Neural cell (in vitro differentiated cells): ENCODE measurements around the gene OR5M8.

Experiments used
- EP300 ChIP-seq: fragments of 450-650 bp; conservative IDR thresholded peaks from 2 replicates; pipeline ENCODE4 v1.6.1; 2014; ENCODE audit warnings: antibody characterized with exemption, mild to moderate bottlenecking, moderate library complexity; ENCODE audit not compliant: poor library complexity, severe bottlenecking
- EZH2 ChIP-seq: fragments of 200-600, 300-800 bp; shearing (Covaris generic), sonication (generic); IDR thresholded peaks from 2 replicates; pipeline ENCODE4 v1.6.1; 2014; ENCODE audit warnings: antibody characterized with exemption, low read length, borderline replicate concordance, mild to moderate bottlenecking; ENCODE audit not compliant: insufficient read depth, poor library complexity, severe bottlenecking
- MXI1 ChIP-seq: fragments of 450-650 bp; conservative IDR thresholded peaks from 2 replicates; pipeline ENCODE4 v1.6.1; 2014; ENCODE audit warnings: antibody characterized with exemption, mild to moderate bottlenecking; ENCODE audit not compliant: poor library complexity, severe bottlenecking
- POLR2AphosphoS5 ChIP-seq: IDR thresholded peaks from 2 replicates; pipeline ENCODE4 v1.6.1; 2012
- RAD21 ChIP-seq: fragments of 450-650 bp; conservative IDR thresholded peaks from 2 replicates; pipeline ENCODE4 v1.6.1; 2014; ENCODE audit warnings: antibody characterized with exemption, mild to moderate bottlenecking, moderate library complexity
- SMC3 ChIP-seq: fragments of 450-650 bp; conservative IDR thresholded peaks from 2 replicates; pipeline ENCODE4 v1.6.1; 2014; ENCODE audit warnings: antibody characterized with exemption, mild to moderate bottlenecking, moderate library complexity; ENCODE audit not compliant: poor library complexity
- TF ChIP-seq, protein P1 (sequence below): fragments of 450-650 bp; IDR thresholded peaks from 2 replicates; pipeline ENCODE4 v1.5.1; 2014; ENCODE audit warnings: antibody characterized with exemption, mild to moderate bottlenecking, moderate library complexity; ENCODE audit not compliant: poor library complexity, severe bottlenecking

DNA sequence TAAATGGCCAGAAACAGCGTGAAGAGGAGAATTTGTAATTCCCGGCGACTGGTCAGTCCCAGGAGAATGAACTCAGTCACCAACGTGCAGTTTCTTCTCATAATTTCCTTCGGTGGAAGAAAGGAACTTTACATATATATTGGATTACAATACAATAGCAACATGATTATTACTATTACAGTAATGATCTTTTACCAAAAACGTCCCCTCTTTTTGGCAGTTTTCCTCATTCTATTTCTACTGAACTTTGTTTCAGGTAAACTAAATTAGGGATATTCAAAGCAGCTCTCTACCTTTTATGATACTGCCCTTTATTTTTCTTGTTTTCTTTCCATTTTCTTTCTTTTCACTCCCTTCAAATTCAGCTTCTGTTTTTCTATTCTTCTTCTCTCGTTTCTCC lies at the start of gene OR5M8:
- TF ChIP-seq, protein P1, sequence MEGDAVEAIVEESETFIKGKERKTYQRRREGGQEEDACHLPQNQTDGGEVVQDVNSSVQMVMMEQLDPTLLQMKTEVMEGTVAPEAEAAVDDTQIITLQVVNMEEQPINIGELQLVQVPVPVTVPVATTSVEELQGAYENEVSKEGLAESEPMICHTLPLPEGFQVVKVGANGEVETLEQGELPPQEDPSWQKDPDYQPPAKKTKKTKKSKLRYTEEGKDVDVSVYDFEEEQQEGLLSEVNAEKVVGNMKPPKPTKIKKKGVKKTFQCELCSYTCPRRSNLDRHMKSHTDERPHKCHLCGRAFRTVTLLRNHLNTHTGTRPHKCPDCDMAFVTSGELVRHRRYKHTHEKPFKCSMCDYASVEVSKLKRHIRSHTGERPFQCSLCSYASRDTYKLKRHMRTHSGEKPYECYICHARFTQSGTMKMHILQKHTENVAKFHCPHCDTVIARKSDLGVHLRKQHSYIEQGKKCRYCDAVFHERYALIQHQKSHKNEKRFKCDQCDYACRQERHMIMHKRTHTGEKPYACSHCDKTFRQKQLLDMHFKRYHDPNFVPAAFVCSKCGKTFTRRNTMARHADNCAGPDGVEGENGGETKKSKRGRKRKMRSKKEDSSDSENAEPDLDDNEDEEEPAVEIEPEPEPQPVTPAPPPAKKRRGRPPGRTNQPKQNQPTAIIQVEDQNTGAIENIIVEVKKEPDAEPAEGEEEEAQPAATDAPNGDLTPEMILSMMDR: no peak
- TF ChIP-seq EZH2 (no peak), EP300 (no peak), POLR2AphosphoS5 (no peak), SMC3 (no peak), MXI1 (no peak), RAD21 (no peak)
